Neutrophil (primary cell): Measurements from ENCODE around the gene DUS2.

Source experiments
- H3K27ac ChIP-seq: fragments of 200-600 bp; sonication (generic); 2 replicates; pipeline ENCODE4 v1.5.1; 2016; ENCODE audit warnings: mild to moderate bottlenecking, moderate library complexity
- H3K27me3 ChIP-seq: fragments of 200-600 bp; sonication (generic); 2 replicates; pipeline ENCODE4 v1.6.0; 2016; ENCODE audit warnings: mild to moderate bottlenecking
- H3K36me3 ChIP-seq: fragments of 200-600 bp; sonication (generic); 2 replicates; pipeline ENCODE4 v1.5.1; 2017
- H3K4me1 ChIP-seq, 2 experiments: fragments of 200-600 bp in 1 of 2; sonication (generic) in 1 of 2; 1 replicate in 1 of 2; 2 replicates in 1 of 2; pipeline versions ENCODE4 v1.5.1 to v1.6.1; 2013 to 2016; ENCODE audit warnings: low read depth in 1 of 2, low read length in 1 of 2, mild to moderate bottlenecking in 1 of 2, moderate library complexity in 1 of 2; ENCODE audit not compliant: control insufficient read depth in 1 of 2, insufficient read depth in 1 of 2
- H3K4me3 ChIP-seq, 2 experiments: fragments of 200-600 bp in 1 of 2; sonication (generic) in 1 of 2; 1 replicate in 1 of 2; 2 replicates in 1 of 2; pipeline ENCODE4 v1.5.1; 2013 to 2016; ENCODE audit warnings: low read depth in 1 of 2, low read length in 1 of 2, mild to moderate bottlenecking in 1 of 2, moderate library complexity in 1 of 2
- H3K9me3 ChIP-seq: fragments of 200-600 bp; sonication (generic); 2 replicates; pipeline ENCODE4 v1.5.1; 2016
- TF ChIP-seq, protein P1 (sequence below): fragments of 200-600 bp; sonication (generic); IDR thresholded peaks from 2 replicates; pipeline ENCODE4 v1.5.1; 2016; ENCODE audit warnings: antibody characterized with exemption

The DUS2 gene

DNA sequence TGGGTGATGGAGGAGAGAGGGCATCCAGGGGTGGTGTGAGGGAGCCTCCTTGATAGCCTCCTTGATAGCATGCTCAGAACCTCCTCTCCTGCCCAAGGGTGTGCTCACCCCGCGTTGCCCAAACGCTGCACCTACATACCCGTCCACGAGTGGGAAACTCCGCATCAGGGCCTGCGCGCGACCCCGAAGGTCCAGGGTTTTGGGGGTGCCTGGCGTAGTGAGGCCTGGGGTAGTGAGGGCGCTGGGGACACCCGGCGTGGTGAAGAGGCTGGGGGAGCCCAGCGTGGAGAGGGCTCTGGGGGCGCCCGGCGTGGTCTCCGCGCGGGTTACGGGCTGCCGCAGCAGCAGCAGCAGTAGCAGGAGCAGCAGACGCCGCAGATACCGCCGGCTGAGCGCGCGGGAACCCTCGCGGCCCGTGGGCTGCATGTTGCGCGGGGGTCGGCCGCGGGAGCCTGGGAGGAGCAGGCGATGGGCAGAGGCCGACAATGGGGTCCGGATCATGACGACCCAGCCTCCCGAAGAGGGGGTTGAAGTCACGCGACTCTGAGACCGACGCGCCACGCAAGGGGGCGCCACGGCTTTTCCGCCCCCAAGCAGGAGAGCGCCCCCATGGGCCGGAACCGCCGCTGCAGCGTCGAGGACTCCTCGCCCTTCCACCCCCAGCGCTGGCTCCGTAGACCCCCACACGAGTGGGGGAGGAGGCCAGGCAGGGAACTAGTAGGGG, 43.0 kb upstream of the DUS2 start, which contains the start of gene DPEP3:
TSS of gene DPEP3 (minus strand) at position 545 of the 724 bp plus-strand sequence. CDS start at position 426, 119 bp downstream.
- peaks cover 14% of the 10 kb centered on the region for H3K36me3 ChIP-seq
- peaks cover 0 to 3% of the 10 kb centered on the region in 2 experiments for H3K4me1 ChIP-seq
- no peak within 1 kb of the TSS for H3K27ac ChIP-seq
- H3K9me3 ChIP-seq = no peaks in the 10 kb centered on the region
- TF ChIP-seq, protein P1, sequence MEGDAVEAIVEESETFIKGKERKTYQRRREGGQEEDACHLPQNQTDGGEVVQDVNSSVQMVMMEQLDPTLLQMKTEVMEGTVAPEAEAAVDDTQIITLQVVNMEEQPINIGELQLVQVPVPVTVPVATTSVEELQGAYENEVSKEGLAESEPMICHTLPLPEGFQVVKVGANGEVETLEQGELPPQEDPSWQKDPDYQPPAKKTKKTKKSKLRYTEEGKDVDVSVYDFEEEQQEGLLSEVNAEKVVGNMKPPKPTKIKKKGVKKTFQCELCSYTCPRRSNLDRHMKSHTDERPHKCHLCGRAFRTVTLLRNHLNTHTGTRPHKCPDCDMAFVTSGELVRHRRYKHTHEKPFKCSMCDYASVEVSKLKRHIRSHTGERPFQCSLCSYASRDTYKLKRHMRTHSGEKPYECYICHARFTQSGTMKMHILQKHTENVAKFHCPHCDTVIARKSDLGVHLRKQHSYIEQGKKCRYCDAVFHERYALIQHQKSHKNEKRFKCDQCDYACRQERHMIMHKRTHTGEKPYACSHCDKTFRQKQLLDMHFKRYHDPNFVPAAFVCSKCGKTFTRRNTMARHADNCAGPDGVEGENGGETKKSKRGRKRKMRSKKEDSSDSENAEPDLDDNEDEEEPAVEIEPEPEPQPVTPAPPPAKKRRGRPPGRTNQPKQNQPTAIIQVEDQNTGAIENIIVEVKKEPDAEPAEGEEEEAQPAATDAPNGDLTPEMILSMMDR = no peak
- H3K27me3 ChIP-seq = peaks cover 7% of the 10 kb centered on the region
- no peak within 1 kb of the TSS for H3K4me3 ChIP-seq

GRCh38 chr16:67982011-67982696, 40.9 kb upstream of the DUS2 start:
- H3K36me3 ChIP-seq = peaks cover 18% of the 10 kb centered on the region
- H3K9me3 ChIP-seq = no peaks in the 10 kb centered on the region
- TF ChIP-seq, protein P1 = no peak
- peaks cover 7% of the 10 kb centered on the region for H3K27me3 ChIP-seq
- peaks cover 0 to 3% of the 10 kb centered on the region in 2 experiments for H3K4me1 ChIP-seq
- H3K27ac ChIP-seq = no peak overlapping the region
- H3K4me3 ChIP-seq = no peak overlapping the region

- TF ChIP-seq, protein P1 = no peak
- H3K4me3 ChIP-seq = no peak overlapping the region
- H3K4me1 ChIP-seq = peaks cover 10 to 21% of the 10 kb centered on the region in 2 experiments
- H3K36me3 ChIP-seq = peaks cover 60% of the 10 kb centered on the region
- peaks cover 7% of the 10 kb centered on the region for H3K27me3 ChIP-seq
- peak overlapping the region; percentile 7 for H3K27ac ChIP-seq
- H3K9me3 ChIP-seq = no peaks in the 10 kb centered on the region
Observed at GRCh38 chr16:67986949-67987348, 36.1 kb upstream of the DUS2 start.

DNA sequence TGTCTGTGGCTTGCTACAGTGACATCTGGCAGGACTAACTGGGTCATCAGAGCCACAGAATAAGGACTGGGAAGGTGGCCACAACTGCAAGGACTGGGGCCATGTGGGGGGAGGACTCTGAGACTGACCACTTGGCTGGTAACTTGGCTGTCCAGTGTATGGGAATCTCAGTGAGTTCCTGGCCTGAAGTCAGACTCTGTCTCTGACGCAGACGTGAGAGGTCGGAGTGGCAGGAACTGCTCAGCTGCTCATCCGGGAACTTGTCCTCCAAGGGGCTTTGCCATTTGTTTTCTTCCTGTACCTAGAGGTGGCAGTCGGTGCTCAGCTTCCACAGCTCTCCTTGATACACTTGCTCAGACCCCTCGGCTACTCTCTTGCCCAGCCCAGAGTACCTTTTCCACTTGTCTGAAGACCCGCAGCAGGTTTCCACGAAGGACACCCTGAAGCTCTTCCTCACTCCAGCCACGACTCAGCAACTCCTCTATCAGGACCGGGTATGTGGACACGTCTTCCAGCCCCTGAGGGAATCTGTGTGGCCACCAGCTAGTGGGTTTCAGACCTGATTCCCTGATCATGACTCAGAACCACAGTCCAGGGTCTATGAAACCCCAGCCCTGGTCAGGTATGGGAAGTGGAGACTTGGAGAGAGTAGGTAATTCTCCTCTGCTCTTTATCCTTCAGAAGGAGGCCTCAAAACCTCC, 35.5 kb upstream of the DUS2 start:
- H3K27me3 ChIP-seq = peaks cover 7% of the 10 kb centered on the region
- H3K36me3 ChIP-seq = peaks cover 64% of the 10 kb centered on the region
- no peak overlapping the region for H3K4me3 ChIP-seq
- TF ChIP-seq, protein P1 = no peak
- H3K27ac ChIP-seq = peak overlapping the region; percentile 48
- peaks cover 16 to 28% of the 10 kb centered on the region in 2 experiments for H3K4me1 ChIP-seq
- H3K9me3 ChIP-seq = no peaks in the 10 kb centered on the region

GRCh38 chr16:67988675-67989074, 34.4 kb upstream of the DUS2 start:
- peaks cover 25 to 37% of the 10 kb centered on the region in 2 experiments for H3K4me1 ChIP-seq
- H3K9me3 ChIP-seq = no peaks in the 10 kb centered on the region
- peak overlapping the region; percentile 48 for H3K27ac ChIP-seq
- no peak overlapping the region for H3K4me3 ChIP-seq
- peaks cover 66% of the 10 kb centered on the region for H3K36me3 ChIP-seq
- H3K27me3 ChIP-seq = peaks cover under 1% of the 10 kb centered on the region
- TF ChIP-seq, protein P1 = no peak
